B cell (primary cell): ENCODE data around the gene JMJD6. TPM values are rescaled to one million over a fixed set of nuclear protein-coding genes. Genes with fewer than 3 reads are reported as not detected.

Experiments
- ATAC-seq: fragments of 200-7000 bp; cut with Tn5 transposase; one replicate; pipeline ENCODE4 v1.10.0; 2021; ENCODE audit warnings: low read depth, mild to moderate bottlenecking, moderate number of reproducible peaks, moderate library complexity
- CTCF ChIA-PET: fragments of 350-600 bp; sonication (Branson Sonifier 250); formaldehyde crosslinking; loops from one replicate; lab custom pipeline; 2021; ENCODE audit warnings: antibody characterized with exemption, inconsistent platforms; lab: Charles Lee
- POLR2A ChIA-PET: fragments of 350-600 bp; sonication (Branson Sonifier 250); formaldehyde crosslinking; loops from one replicate; lab custom pipeline; 2021; ENCODE audit warnings: antibody characterized with exemption; lab: Charles Lee
- DNase-seq: peaks from one replicate; pipeline ENCODE4 v3.0.0; 2013
- H2AFZ ChIP-seq: 2 replicates; pipeline ENCODE4 v1.6.1; 2012; ENCODE audit warnings: mild to moderate bottlenecking, low read depth, low read length; ENCODE audit not compliant: insufficient read depth, poor library complexity, severe bottlenecking
- H3K27ac ChIP-seq, 2 donors: 1 replicate in 1 of 2; 2 replicates in 1 of 2; pipeline ENCODE4 v1.5.1; 2012 to 2013; ENCODE audit warnings: low read length in 2 of 2, mild to moderate bottlenecking in 2 of 2, moderate library complexity in 1 of 2
- H3K27me3 ChIP-seq, 4 experiments: fragments of 200-600 bp in 1 of 4; sonication (generic) in 1 of 4; replicated peaks in 1 of 4; 1 replicate in 2 of 4; 2 replicates in 2 of 4; pipeline versions ENCODE4 v1.6.1 to v1.7.0; 2013 to 2016; ENCODE audit warnings: low read length in 3 of 4, mild to moderate bottlenecking in 2 of 4, mixed read lengths in 1 of 4, moderate library complexity in 1 of 4; ENCODE audit not compliant: insufficient read depth in 4 of 4, control insufficient read depth in 3 of 4; ENCODE audit errors: control extremely low read depth in 1 of 4
- H3K36me3 ChIP-seq, 2 experiments: replicated peaks in 1 of 2; 1 replicate in 1 of 2; 2 replicates in 1 of 2; pipeline versions ENCODE4 v1.6.1 to v1.7.1; 2013; ENCODE audit warnings: low read length in 1 of 2; ENCODE audit not compliant: insufficient read depth in 2 of 2, control insufficient read depth in 1 of 2; ENCODE audit errors: control extremely low read depth in 1 of 2, extremely low read depth in 1 of 2
- H3K4me1 ChIP-seq, 2 donors: fragments of 200-600 bp in 1 of 2; sonication (generic) in 1 of 2; 1 replicate in 1 of 2; 2 replicates in 1 of 2; pipeline versions ENCODE4 v1.5.1 to v1.6.1; 2013 to 2017; ENCODE audit warnings: low read length in 2 of 2; ENCODE audit not compliant: control insufficient read depth in 2 of 2, insufficient read depth in 2 of 2
- H3K4me2 ChIP-seq: replicated peaks from 2 replicates; pipeline ENCODE3; 2012; ENCODE audit warnings: mild to moderate bottlenecking, low read depth, low read length; ENCODE audit not compliant: poor library complexity, severe bottlenecking
- H3K4me3 ChIP-seq, 5 experiments: fragments of 200-600 bp in 1 of 5; sonication (generic) in 1 of 5; 1 replicate in 3 of 5; 2 replicates in 2 of 5; pipeline versions ENCODE4 v1.5.1 to v1.7.0; 2011 to 2016; ENCODE audit warnings: low read length in 4 of 5, mild to moderate bottlenecking in 4 of 5, low read depth in 2 of 5, control low read depth in 1 of 5, moderate library complexity in 1 of 5; ENCODE audit not compliant: insufficient read depth in 1 of 5; ENCODE audit errors: control extremely low read depth in 1 of 5, extremely low read depth in 1 of 5
- H3K79me2 ChIP-seq: fragments of 200-600 bp; sonication (generic); one replicate; pipeline ENCODE4 v1.6.0; 2016; ENCODE audit warnings: low read length; ENCODE audit not compliant: control insufficient read depth, insufficient read depth
- H3K9ac ChIP-seq: fragments of 200-600 bp; sonication (generic); 2 replicates; pipeline ENCODE4 v1.6.1; 2017; ENCODE audit warnings: mild to moderate bottlenecking, low read length, moderate library complexity
- H3K9me3 ChIP-seq, 3 donors: one replicate each; pipeline versions ENCODE4 v1.6.1 to v1.7.1; 2013; ENCODE audit warnings: low read length in 2 of 3; ENCODE audit not compliant: control insufficient read depth in 2 of 3, insufficient read depth in 1 of 3; ENCODE audit errors: control extremely low read depth in 1 of 3
- H4K20me1 ChIP-seq: 2 replicates; pipeline ENCODE4 v1.6.0; 2012; ENCODE audit warnings: mild to moderate bottlenecking, low read length; ENCODE audit not compliant: insufficient read depth, control insufficient read depth, poor library complexity, severe bottlenecking
- H3K27ac Mint-ChIP-seq: one replicate; pipeline ENCODE4 v1.8.0; 2021; ENCODE audit warnings: mixed read lengths
- H3K27me3 Mint-ChIP-seq: one replicate; pipeline ENCODE4 v1.8.0; 2021; ENCODE audit warnings: mixed read lengths
- H3K4me1 Mint-ChIP-seq: one replicate; pipeline ENCODE4 v1.8.0; 2021; ENCODE audit warnings: mixed read lengths
- H3K4me3 Mint-ChIP-seq: one replicate; pipeline ENCODE4 v1.8.0; 2021; ENCODE audit warnings: mixed read lengths
- H3K9me3 Mint-ChIP-seq: one replicate; pipeline ENCODE4 v1.8.0; 2022; ENCODE audit warnings: mixed read lengths; ENCODE audit not compliant: insufficient read depth
- CTCF ChIP-seq: fragments of 200-600 bp; IDR thresholded peaks from one replicate; pipeline ENCODE4 v1.8.0; 2022; ENCODE audit warnings: antibody characterized with exemption, mild to moderate bottlenecking
- EZH2 ChIP-seq: IDR thresholded peaks from 2 replicates; pipeline ENCODE4 v1.6.1; 2012; ENCODE audit warnings: borderline replicate concordance, low read depth, mild to moderate bottlenecking, moderate library complexity, low read length; ENCODE audit not compliant: insufficient read depth, poor library complexity, severe bottlenecking
- WGBS: methylation state at CpG from one replicate; pipeline ENCODE4 v1.1.5; 2013; ENCODE audit warnings: missing lambda C conversion rate; ENCODE audit not compliant: insufficient coverage; 5-methylcytosine and 5-hydroxymethylcytosine counted together
- intact Hi-C: fragments of 100-400 bp; cut with micrococcal nuclease; formaldehyde crosslinking; loops from one replicate; pipeline ENCODE4 v1.10.0; 2022
- polyA plus RNA-seq: library from polyadenylated mRNA; depleted of rRNA; stranded (reverse); fragments of >200 nt; gene quantifications from 2 replicates; pipeline ENCODE4 v1.2.3, GENCODE V29; 2012
- total RNA-seq, 2 donors: library from RNA; stranded (reverse); fragments of 120-200 nt in 1 of 2; gene quantifications; 1 replicate in 1 of 2; 2 replicates in 1 of 2; pipeline versions ENCODE4 v1.2.3 to v1.2.4, GENCODE V29; 2013 to 2022

Gene JMJD6
- total and polyA plus RNA-seq, 2 donors (not counting 1 experiment from before 2014, with no cell fraction given), result 38.2 to 45.0 TPM

DNA sequence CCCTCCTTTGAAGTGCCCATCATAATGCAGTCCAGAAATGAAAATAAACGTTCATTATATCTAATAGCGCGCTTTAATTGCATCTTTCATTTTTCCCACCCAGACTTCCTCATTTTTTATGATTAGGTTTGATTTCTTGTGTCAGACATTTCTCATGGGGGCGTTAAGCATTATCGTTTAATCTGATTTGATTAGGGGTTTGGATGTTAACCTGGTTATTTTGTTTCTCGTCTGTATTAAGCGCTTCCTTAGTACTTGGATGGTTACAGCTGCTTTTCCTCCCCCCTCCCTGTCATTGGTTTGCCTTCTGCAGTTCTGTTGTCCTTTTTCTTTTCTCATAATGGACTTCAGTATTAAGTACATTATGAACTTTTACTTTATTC lies 12.1 kb upstream of the JMJD6 start:
- peaks cover 0 to 31% of the 10 kb centered on the region in 2 experiments for H3K36me3 ChIP-seq
- H3K27me3 Mint-ChIP-seq, result no peaks in the 10 kb centered on the region
- H2AFZ ChIP-seq, result peak overlapping the region; percentile 84

More for the DNA sequence above, 12.1 kb upstream of the JMJD6 start:
- whole genome bisulfite sequencing, result no CpG with 5 or more reads among the region's 7 CpGs
- Histone ChIP-seq H3K4me3 (peak overlapping the region; percentile 95 to 99 (median 97)), H3K27ac (peak overlapping the region; percentile 95 to 97), H3K27me3 (no peaks in the 10 kb centered on the region), H3K4me2 (peak overlapping the region; percentile 92), H3K4me1 (peaks cover 33% of the 10 kb centered on the region in 2 donors), H3K9ac (peak overlapping the region; percentile 87), H4K20me1 (peaks cover 9% of the 10 kb centered on the region), H3K79me2 (peaks cover 64% of the 10 kb centered on the region), H3K9me3 (no peaks in the 10 kb centered on the region)
- Mint-ChIP-seq H3K4me1 (peaks cover 42% of the 10 kb centered on the region), H3K27ac (peak overlapping the region; percentile 99), H3K9me3 (no peaks in the 10 kb centered on the region), H3K4me3 (peak overlapping the region; percentile 97)
- CTCF ChIA-PET, result interaction anchor here (0.8 to 4.3 kb wide), 2 partner anchors 11 to 328 kb away, joined by 4 to 29 read pairs; partner anchors contain the start of genes JMJD6 and METTL23
- ATAC-seq, result no peak
- intact Hi-C loops, result loop anchor here (5.0 kb wide), 3 partner anchors 404 to 1221 kb away; partner anchors contain the start of genes CASKIN2, SEC14L1, TNRC6C and TSEN54
- TF ChIP-seq CTCF (no peak), EZH2 (no peak)
- POLR2A ChIA-PET, result interaction anchor here (0.6 to 5.6 kb wide), 3 partner anchors 12 to 1220 kb away, joined by 6 to 75 read pairs (median 7); partner anchors contain the start of genes JMJD6 and METTL23
- DNase-seq, result peak; percentile 53
